ENCODE data around the gene ACBD4. TPM values are rescaled to one million over a fixed set of nuclear protein-coding genes. Genes with fewer than 3 reads are reported as not detected.

The ACBD4 gene
- total RNA-seq, 4 donors from 2014 or later: 5.1 to 23.4 (median 9.5) TPM

GRCh38 chr17:45155483-45155882 lies 20.0 kb downstream of the ACBD4 start:
- no peak for TF ChIP-seq CTCF (IDR thresholded peaks at IDR 0.05; ENCODE audit: low read depth)

DNA sequence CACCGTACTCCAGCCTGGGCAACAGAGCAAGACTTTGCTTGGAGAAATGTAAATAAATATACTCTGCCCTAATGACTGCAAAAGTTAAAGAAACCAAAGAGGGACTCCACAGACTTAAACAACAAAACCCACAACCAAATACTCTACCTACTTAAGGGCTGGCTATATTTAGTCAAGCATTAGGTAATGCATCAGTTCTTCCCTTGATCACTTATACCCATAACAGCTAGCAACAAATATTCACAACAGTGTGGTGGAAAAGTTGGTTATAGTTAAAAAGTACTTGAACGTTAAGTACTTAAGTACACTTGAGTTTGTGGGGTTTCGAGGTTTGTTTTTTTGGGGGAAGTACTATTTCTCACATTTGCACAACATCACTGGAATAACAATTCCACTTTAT lies 20.8 kb downstream of the ACBD4 start:
- TF ChIP-seq CTCF (IDR thresholded peaks at IDR 0.05; ENCODE audit: low read depth): no peak

GRCh38 chr17:45160447-45161287 lies 25.2 kb downstream of the ACBD4 start:
- TF ChIP-seq CTCF (IDR thresholded peaks at IDR 0.05; ENCODE audit: low read depth): no peak

GRCh38 chr17:45161288-45162024 lies 26.0 kb downstream of the ACBD4 start, which contains the start of gene HEXIM2:
Gene HEXIM2, plus strand, starts transcription at chr17:45161875. Its CDS starts 919 bp downstream, at chr17:45162794.
- TF ChIP-seq CTCF (IDR thresholded peaks at IDR 0.05; ENCODE audit: low read depth): no peak

GRCh38 chr17:45162025-45162687 lies 26.7 kb downstream of the ACBD4 start:
- TF ChIP-seq CTCF (IDR thresholded peaks at IDR 0.05; ENCODE audit: low read depth): no peak

- no peak for TF ChIP-seq CTCF (IDR thresholded peaks at IDR 0.05; ENCODE audit: low read depth)
Measured at GRCh38 chr17:45164734-45165269, 29.3 kb downstream of the ACBD4 start.

Data from subcutaneous adipose tissue (tissue), 4 donors.